ENCODE data around the gene SLC7A6.
"Not testable (repeated sequence)": the region's sequence is repeated elsewhere in the genome, so short reads cannot be mapped to it uniquely, and the experiment has no call there.

SLC7A6 gene

GRCh38 chr16:68279726-68280558, 15.6 kb downstream of the SLC7A6 start:
- DNase-seq (ENCODE audit: extremely low read depth in 1 of 2, low read depth in 1 of 2) = no peak

GRCh38 chr16:68281368-68282063, 17.2 kb downstream of the SLC7A6 start:
- no peak for DNase-seq (ENCODE audit: extremely low read depth in 1 of 2, low read depth in 1 of 2)

GRCh38 chr16:68282064-68282452, 17.7 kb downstream of the SLC7A6 start:
- DNase-seq (ENCODE audit: extremely low read depth in 1 of 2, low read depth in 1 of 2) = no peak

GRCh38 chr16:68283346-68283745, 19.0 kb downstream of the SLC7A6 start:
- DNase-seq (ENCODE audit: extremely low read depth in 1 of 2, low read depth in 1 of 2) = no peak

- DNase-seq (ENCODE audit: extremely low read depth in 1 of 2, low read depth in 1 of 2) = no peak
These were observed 19.7 kb downstream of the SLC7A6 start for GRCh38 chr16:68283801-68284598.

GRCh38 chr16:68284847-68285246, 20.5 kb downstream of the SLC7A6 start:
- no peak for DNase-seq (ENCODE audit: extremely low read depth in 1 of 2, low read depth in 1 of 2)

- no peak for DNase-seq (ENCODE audit: extremely low read depth in 1 of 2, low read depth in 1 of 2)
These were observed 21.4 kb downstream of the SLC7A6 start for GRCh38 chr16:68285683-68286082.

GRCh38 chr16:68286153-68287074, 22.1 kb downstream of the SLC7A6 start:
- DNase-seq (ENCODE audit: extremely low read depth in 1 of 2, low read depth in 1 of 2) = no peak

GRCh38 chr16:68287276-68288251, 23.2 kb downstream of the SLC7A6 start:
- DNase-seq (ENCODE audit: extremely low read depth in 1 of 2, low read depth in 1 of 2) = no peak

- DNase-seq (ENCODE audit: extremely low read depth in 1 of 2, low read depth in 1 of 2) = no peak
These were observed 23.9 kb downstream of the SLC7A6 start for GRCh38 chr16:68288252-68288650.

- not testable (repeated sequence) for DNase-seq (ENCODE audit: extremely low read depth in 1 of 2, low read depth in 1 of 2)
These were observed 24.5 kb downstream of the SLC7A6 start for GRCh38 chr16:68288796-68289195.

- no peak for DNase-seq (ENCODE audit: extremely low read depth in 1 of 2, low read depth in 1 of 2)
These were observed 24.9 kb downstream of the SLC7A6 start for GRCh38 chr16:68289202-68289601.

- DNase-seq (ENCODE audit: extremely low read depth in 1 of 2, low read depth in 1 of 2) = peak; percentile 39 to 63
These were observed 25.4 kb downstream of the SLC7A6 start for GRCh38 chr16:68289621-68290329.

- DNase-seq (ENCODE audit: extremely low read depth in 1 of 2, low read depth in 1 of 2) = no peak
These were observed 26.1 kb downstream of the SLC7A6 start for GRCh38 chr16:68290450-68290849.

GRCh38 chr16:68291227-68291626, 26.9 kb downstream of the SLC7A6 start:
- no peak for DNase-seq (ENCODE audit: extremely low read depth in 1 of 2, low read depth in 1 of 2)

GRCh38 chr16:68292425-68292824, 28.1 kb downstream of the SLC7A6 start:
- no peak for DNase-seq (ENCODE audit: extremely low read depth in 1 of 2, low read depth in 1 of 2)

GRCh38 chr16:68296291-68296690, 32.0 kb downstream of the SLC7A6 start:
- no peak for DNase-seq (ENCODE audit: extremely low read depth in 1 of 2, low read depth in 1 of 2)

- DNase-seq (ENCODE audit: extremely low read depth in 1 of 2, low read depth in 1 of 2) = no peak
These were observed 32.4 kb downstream of the SLC7A6 start for GRCh38 chr16:68296693-68297092.

- DNase-seq (ENCODE audit: extremely low read depth in 1 of 2, low read depth in 1 of 2) = no peak
These were observed 33.6 kb downstream of the SLC7A6 start for GRCh38 chr16:68297908-68298307.
